ENCODE results near the gene ZNHIT2.

DNA sequence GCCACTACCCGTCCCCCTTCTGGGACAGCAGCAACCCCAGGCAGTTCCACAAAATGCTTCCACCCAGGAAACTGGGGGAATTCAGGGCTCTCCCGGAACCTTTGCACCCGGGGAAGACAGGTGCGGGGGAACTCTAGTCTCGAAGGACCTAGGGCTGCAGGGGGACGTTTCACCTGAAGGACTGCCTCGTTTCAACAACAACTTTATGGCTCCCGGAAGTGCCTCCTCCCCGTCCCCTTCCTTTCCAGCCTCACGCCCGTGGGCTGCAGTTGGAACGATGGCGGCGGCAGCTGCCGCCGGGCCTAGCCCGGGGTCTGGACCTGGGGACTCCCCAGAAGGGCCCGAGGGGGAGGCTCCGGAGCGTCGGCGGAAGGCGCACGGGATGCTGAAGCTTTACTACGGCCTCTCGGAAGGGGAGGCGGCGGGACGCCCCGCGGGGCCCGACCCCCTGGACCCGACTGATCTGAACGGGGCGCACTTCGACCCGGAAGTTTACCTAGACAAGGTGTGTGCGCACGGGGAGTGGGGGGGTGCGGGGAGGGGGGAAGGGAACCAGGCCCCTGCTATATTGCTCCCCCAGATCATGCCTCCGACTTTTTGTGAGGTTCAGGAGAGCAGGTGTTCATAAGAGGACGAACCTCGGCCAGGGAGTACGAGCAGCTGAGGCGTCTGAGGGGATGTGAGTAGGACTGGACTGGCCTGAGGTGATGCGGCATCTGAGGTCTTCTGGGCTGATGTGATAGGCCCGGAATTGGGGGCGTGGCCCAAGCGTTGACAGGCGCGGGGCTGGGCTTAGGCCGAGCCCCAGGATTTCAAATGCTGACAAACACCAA is 21.3 kb downstream of the ZNHIT2 start, which contains the start of gene VPS51:
- TF ChIP-seq, protein P1, sequence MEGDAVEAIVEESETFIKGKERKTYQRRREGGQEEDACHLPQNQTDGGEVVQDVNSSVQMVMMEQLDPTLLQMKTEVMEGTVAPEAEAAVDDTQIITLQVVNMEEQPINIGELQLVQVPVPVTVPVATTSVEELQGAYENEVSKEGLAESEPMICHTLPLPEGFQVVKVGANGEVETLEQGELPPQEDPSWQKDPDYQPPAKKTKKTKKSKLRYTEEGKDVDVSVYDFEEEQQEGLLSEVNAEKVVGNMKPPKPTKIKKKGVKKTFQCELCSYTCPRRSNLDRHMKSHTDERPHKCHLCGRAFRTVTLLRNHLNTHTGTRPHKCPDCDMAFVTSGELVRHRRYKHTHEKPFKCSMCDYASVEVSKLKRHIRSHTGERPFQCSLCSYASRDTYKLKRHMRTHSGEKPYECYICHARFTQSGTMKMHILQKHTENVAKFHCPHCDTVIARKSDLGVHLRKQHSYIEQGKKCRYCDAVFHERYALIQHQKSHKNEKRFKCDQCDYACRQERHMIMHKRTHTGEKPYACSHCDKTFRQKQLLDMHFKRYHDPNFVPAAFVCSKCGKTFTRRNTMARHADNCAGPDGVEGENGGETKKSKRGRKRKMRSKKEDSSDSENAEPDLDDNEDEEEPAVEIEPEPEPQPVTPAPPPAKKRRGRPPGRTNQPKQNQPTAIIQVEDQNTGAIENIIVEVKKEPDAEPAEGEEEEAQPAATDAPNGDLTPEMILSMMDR (conservative IDR thresholded peaks at IDR 0.05; ENCODE audit: low read length): no peak
- no peak for TF ChIP-seq EZH2phosphoT487 (IDR thresholded peaks at IDR 0.05; ENCODE audit: borderline replicate concordance, low read depth, low read length)
